GM23338 (cell line): ENCODE results near the gene ITGB2. TPM values are rescaled to one million over a fixed set of nuclear protein-coding genes. Genes with fewer than 3 reads are reported as not detected.

Experiments
- ATAC-seq: fragments of 200-7000 bp; cut with Tn5 transposase; 3 replicates; pipeline ENCODE4 v1.9.1; 2020
- DNase-seq: peaks from one replicate; pipeline ENCODE4 v3.0.0-alpha.2; 2015; ENCODE audit warnings: low spot score
- H2AFZ ChIP-seq: fragments of 200-600 bp; sonication (generic); 2 replicates; pipeline ENCODE4 v1.8.0; 2016; ENCODE audit warnings: antibody characterized with exemption, mild to moderate bottlenecking, moderate library complexity
- H3F3A ChIP-seq: fragments of 200-600 bp; sonication (generic); replicated peaks from 2 replicates; pipeline ENCODE4 v1.8.0; 2017; ENCODE audit warnings: antibody characterized with exemption, mixed run types, low read depth
- H3K27ac ChIP-seq: fragments of 200-600 bp; sonication (generic); 2 replicates; pipeline ENCODE4 v1.6.1; 2016; ENCODE audit warnings: low read depth
- H3K27me3 ChIP-seq: fragments of 200-600 bp; sonication (generic); 2 replicates; pipeline ENCODE4 v1.8.0; 2016; ENCODE audit warnings: mild to moderate bottlenecking, mixed run types, moderate library complexity; ENCODE audit not compliant: insufficient read depth
- H3K36me3 ChIP-seq: fragments of 200-600 bp; sonication (generic); 2 replicates; pipeline ENCODE4 v1.8.0; 2016; ENCODE audit warnings: mild to moderate bottlenecking; ENCODE audit not compliant: insufficient read depth
- H3K4me1 ChIP-seq: fragments of 200-600 bp; sonication (generic); 2 replicates; pipeline ENCODE4 v1.8.0; 2016; ENCODE audit warnings: mild to moderate bottlenecking, moderate library complexity; ENCODE audit not compliant: insufficient read depth
- H3K4me2 ChIP-seq: fragments of 200-600 bp; sonication (generic); 2 replicates; pipeline ENCODE4 v1.7.1; 2017; ENCODE audit warnings: mixed run types
- H3K4me3 ChIP-seq: fragments of 200-600 bp; sonication (generic); 2 replicates; pipeline ENCODE4 v1.6.1; 2016; ENCODE audit warnings: mixed run types
- H3K79me2 ChIP-seq: fragments of 200-600 bp; sonication (generic); replicated peaks from 2 replicates; pipeline ENCODE4 v1.8.0; 2017; ENCODE audit warnings: mild to moderate bottlenecking; ENCODE audit not compliant: insufficient read depth
- H3K9me2 ChIP-seq: fragments of 200-600 bp; sonication (generic); 2 replicates; pipeline ENCODE4 v1.8.0; 2017; ENCODE audit not compliant: insufficient read depth
- H4K20me1 ChIP-seq: fragments of 200-600 bp; sonication (generic); replicated peaks from 2 replicates; pipeline ENCODE4 v1.8.0; 2017; ENCODE audit warnings: mild to moderate bottlenecking; ENCODE audit not compliant: insufficient read depth
- H3K27ac Mint-ChIP-seq: 2 replicates; pipeline ENCODE4 v1.8.0; 2020; ENCODE audit warnings: inconsistent platforms, mild to moderate bottlenecking, moderate library complexity, mixed read lengths
- H3K27me3 Mint-ChIP-seq: 3 replicates; pipeline ENCODE4 v1.8.0; 2022; ENCODE audit warnings: low read depth, mild to moderate bottlenecking, moderate library complexity, mixed read lengths, inconsistent platforms; ENCODE audit not compliant: insufficient read depth, poor library complexity
- H3K36me3 Mint-ChIP-seq: 3 replicates; pipeline ENCODE4 v1.8.0; 2021; ENCODE audit warnings: low read depth, mild to moderate bottlenecking, inconsistent platforms, moderate library complexity, mixed read lengths
- H3K4me1 Mint-ChIP-seq: 3 replicates; pipeline ENCODE4 v1.8.0; 2020; ENCODE audit warnings: mild to moderate bottlenecking, inconsistent platforms, mixed read lengths
- H3K4me3 Mint-ChIP-seq: 3 replicates; pipeline ENCODE4 v1.8.0; 2021; ENCODE audit warnings: moderate library complexity, mild to moderate bottlenecking, inconsistent platforms, mixed read lengths
- H3K9me3 Mint-ChIP-seq: 3 replicates; pipeline ENCODE4 v1.8.0; 2020; ENCODE audit warnings: moderate library complexity, mild to moderate bottlenecking, inconsistent platforms, mixed read lengths
- CREB1 ChIP-seq: fragments of 250-450 bp; sonication (Bioruptor Pico); IDR thresholded peaks from 2 replicates; pipeline ENCODE4 v1.5.0; 2020; ENCODE audit warnings: low read depth, mild to moderate bottlenecking, moderate library complexity
- CTCF ChIP-seq, 2 experiments: fragments of 200-600 bp in 1 of 2; sonication (generic) in 1 of 2; conservative IDR thresholded peaks; 2 replicates each; pipeline versions ENCODE4 v1.5.1 to v1.6.1; 2016 to 2017; ENCODE audit warnings: antibody characterized with exemption in 2 of 2, low read depth in 2 of 2, mild to moderate bottlenecking in 2 of 2, moderate library complexity in 1 of 2
- ETS1 ChIP-seq: IDR thresholded peaks from 2 replicates; pipeline ENCODE4 v1.6.1; 2016; ENCODE audit warnings: antibody characterized with exemption
- EZH2 ChIP-seq: fragments of 200-600 bp; sonication (generic); IDR thresholded peaks from one replicate; pipeline ENCODE4 v1.8.0; 2017; ENCODE audit warnings: antibody characterized with exemption, mild to moderate bottlenecking, low read depth; ENCODE audit not compliant: unreplicated experiment
- EZH2phosphoT487 ChIP-seq: fragments of 200-600 bp; sonication (generic); IDR thresholded peaks from one replicate; pipeline ENCODE4 v1.8.1; 2018; ENCODE audit warnings: antibody characterized with exemption; ENCODE audit not compliant: unreplicated experiment
- JUNB ChIP-seq: IDR thresholded peaks from one replicate; pipeline ENCODE4 v1.6.1; 2016; ENCODE audit warnings: antibody characterized with exemption; ENCODE audit not compliant: unreplicated experiment
- POLR2AphosphoS5 ChIP-seq: IDR thresholded peaks from 2 replicates; pipeline ENCODE4 v1.6.1; 2016; ENCODE audit warnings: antibody characterized with exemption, low read depth
- REST ChIP-seq: IDR thresholded peaks from one replicate; pipeline ENCODE4 v1.6.1; 2018; ENCODE audit warnings: antibody characterized with exemption; ENCODE audit not compliant: unreplicated experiment
- STAT1 ChIP-seq: IDR thresholded peaks from one replicate; pipeline ENCODE4 v1.6.1; 2016; ENCODE audit warnings: antibody characterized with exemption; ENCODE audit not compliant: unreplicated experiment
- ZNF114 ChIP-seq: fragments of 250-450 bp; sonication (Bioruptor Pico); IDR thresholded peaks from 2 replicates; pipeline ENCODE4 v1.5.0; 2020; ENCODE audit warnings: mild to moderate bottlenecking, moderate library complexity
- ZNF462 ChIP-seq: fragments of 250-450 bp; sonication (Bioruptor Pico); IDR thresholded peaks from 2 replicates; pipeline ENCODE4 v1.5.0; 2020; ENCODE audit warnings: mild to moderate bottlenecking, moderate library complexity
- polyA plus RNA-seq: library from polyadenylated mRNA; unstranded; fragments of >200 nt; fragmentation: Nextera tagmentation; extraction: Ambion mirVana; gene quantifications from 2 replicates; pipeline ENCODE4 v1.2.1, GENCODE V29; 2016
- total RNA-seq: library from RNA; depleted of rRNA; stranded (reverse); fragments of >200 nt; shearing (Covaris generic); gene quantifications from 2 replicates; pipeline ENCODE4 v1.2.3, GENCODE V29; 2014

The ITGB2 gene
- total and polyA plus RNA-seq, 2 experiments from 2014 or later, result 0.44 to 0.63 TPM

DNA sequence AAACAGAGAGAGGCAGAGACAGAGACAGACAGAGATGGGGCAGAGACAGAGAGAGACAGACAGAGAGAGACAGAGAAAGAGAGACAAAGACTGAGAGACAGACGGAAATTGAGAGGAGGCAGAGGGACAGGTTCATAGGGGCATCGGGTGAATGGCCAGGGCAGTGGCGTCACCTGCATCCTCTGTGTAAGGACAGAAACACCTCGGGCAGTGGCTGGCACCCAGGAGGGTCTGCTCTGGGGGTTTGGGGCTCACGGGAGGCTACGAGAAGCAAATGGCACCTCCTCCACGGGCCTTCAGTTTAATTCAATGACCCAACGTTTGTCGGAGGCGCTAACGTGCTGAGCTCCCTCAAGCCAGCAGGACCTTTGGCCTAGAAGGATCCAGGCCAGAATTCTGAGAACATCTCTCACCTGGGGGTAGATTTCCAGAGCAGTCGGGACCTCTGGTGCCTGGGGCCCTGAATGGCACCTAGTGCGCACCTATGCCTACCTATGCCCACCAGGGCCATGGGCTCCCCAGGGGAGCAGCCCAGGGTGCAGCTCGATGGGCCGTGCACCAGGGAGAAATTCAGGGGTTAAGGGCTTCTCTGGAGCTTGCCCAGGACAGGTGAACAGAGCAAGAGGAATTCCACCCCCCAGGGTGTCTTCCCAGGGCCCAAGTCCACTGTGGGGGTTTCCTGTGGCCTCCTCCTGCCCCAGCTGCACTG is 26.6 kb downstream of the ITGB2 start:
- H3K4me3 ChIP-seq, result no peak overlapping the region
- DNase-seq, result no peak
- H4K20me1 ChIP-seq, result no peaks in the 10 kb centered on the region
- no peaks in the 10 kb centered on the region for H3F3A ChIP-seq
- Mint-ChIP-seq H3K4me1 (peaks cover 10% of the 10 kb centered on the region), H3K4me3 (no peak overlapping the region), H3K27ac (no peak overlapping the region), H3K27me3 (peaks cover 10% of the 10 kb centered on the region), H3K9me3 (no peaks in the 10 kb centered on the region), H3K36me3 (no peaks in the 10 kb centered on the region)
- no peaks in the 10 kb centered on the region for H3K27me3 ChIP-seq
- no peak overlapping the region for H3K27ac ChIP-seq
- H3K9me2 ChIP-seq, result no peaks in the 10 kb centered on the region
- H3K4me2 ChIP-seq, result no peak overlapping the region
- TF ChIP-seq REST (no peak), ZNF114 (CRISPR knock-in tag) (no peak), EZH2phosphoT487 (no peak), ETS1 (no peak), EZH2 (no peak), CREB1 (CRISPR knock-in tag) (no peak), JUNB (no peak), POLR2AphosphoS5 (no peak), CTCF (conservative IDR thresholded peaks at IDR 0.05; ENCODE audit: low read depth in 2 of 2) (no peak), ZNF462 (CRISPR knock-in tag) (no peak), STAT1 (no peak)
- no peaks in the 10 kb centered on the region for H3K79me2 ChIP-seq
- no peaks in the 10 kb centered on the region for H3K4me1 ChIP-seq
- H3K36me3 ChIP-seq, result no peaks in the 10 kb centered on the region
- no peak for ATAC-seq
- no peak overlapping the region for H2AFZ ChIP-seq
